Fibroblast of mammary gland (primary cell): ENCODE data around the gene ARHGAP15.

ENCODE experiments used
- DNase-seq: peaks from one replicate; pipeline ENCODE4 v3.0.0-alpha.2; 2010; ENCODE audit warnings: low read depth
- H3K4me3 ChIP-seq: 2 replicates; pipeline ENCODE4 v1.5.1; 2011; ENCODE audit warnings: low read depth, mild to moderate bottlenecking, low read length, moderate library complexity; ENCODE audit not compliant: control insufficient read depth
- TF ChIP-seq, protein P1 (sequence below): conservative IDR thresholded peaks from 2 replicates; pipeline ENCODE4 v1.5.1; 2011; ENCODE audit warnings: low read depth, low read length, inconsistent platforms; ENCODE audit not compliant: control insufficient read depth, insufficient read depth

The ARHGAP15 gene

GRCh38 chr2:143717536-143718168 is 588.4 kb downstream of the ARHGAP15 start:
- no peak for DNase-seq
- TF ChIP-seq, protein P1, sequence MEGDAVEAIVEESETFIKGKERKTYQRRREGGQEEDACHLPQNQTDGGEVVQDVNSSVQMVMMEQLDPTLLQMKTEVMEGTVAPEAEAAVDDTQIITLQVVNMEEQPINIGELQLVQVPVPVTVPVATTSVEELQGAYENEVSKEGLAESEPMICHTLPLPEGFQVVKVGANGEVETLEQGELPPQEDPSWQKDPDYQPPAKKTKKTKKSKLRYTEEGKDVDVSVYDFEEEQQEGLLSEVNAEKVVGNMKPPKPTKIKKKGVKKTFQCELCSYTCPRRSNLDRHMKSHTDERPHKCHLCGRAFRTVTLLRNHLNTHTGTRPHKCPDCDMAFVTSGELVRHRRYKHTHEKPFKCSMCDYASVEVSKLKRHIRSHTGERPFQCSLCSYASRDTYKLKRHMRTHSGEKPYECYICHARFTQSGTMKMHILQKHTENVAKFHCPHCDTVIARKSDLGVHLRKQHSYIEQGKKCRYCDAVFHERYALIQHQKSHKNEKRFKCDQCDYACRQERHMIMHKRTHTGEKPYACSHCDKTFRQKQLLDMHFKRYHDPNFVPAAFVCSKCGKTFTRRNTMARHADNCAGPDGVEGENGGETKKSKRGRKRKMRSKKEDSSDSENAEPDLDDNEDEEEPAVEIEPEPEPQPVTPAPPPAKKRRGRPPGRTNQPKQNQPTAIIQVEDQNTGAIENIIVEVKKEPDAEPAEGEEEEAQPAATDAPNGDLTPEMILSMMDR, result no peak
- no peak overlapping the region for H3K4me3 ChIP-seq

- DNase-seq, result no peak
- TF ChIP-seq, protein P1, result no peak
- no peak overlapping the region for H3K4me3 ChIP-seq
Observed at GRCh38 chr2:143718745-143719144, 589.5 kb downstream of the ARHGAP15 start.

GRCh38 chr2:143719406-143719805 is 590.2 kb downstream of the ARHGAP15 start:
- TF ChIP-seq, protein P1, result no peak
- no peak for DNase-seq
- no peak overlapping the region for H3K4me3 ChIP-seq

DNA sequence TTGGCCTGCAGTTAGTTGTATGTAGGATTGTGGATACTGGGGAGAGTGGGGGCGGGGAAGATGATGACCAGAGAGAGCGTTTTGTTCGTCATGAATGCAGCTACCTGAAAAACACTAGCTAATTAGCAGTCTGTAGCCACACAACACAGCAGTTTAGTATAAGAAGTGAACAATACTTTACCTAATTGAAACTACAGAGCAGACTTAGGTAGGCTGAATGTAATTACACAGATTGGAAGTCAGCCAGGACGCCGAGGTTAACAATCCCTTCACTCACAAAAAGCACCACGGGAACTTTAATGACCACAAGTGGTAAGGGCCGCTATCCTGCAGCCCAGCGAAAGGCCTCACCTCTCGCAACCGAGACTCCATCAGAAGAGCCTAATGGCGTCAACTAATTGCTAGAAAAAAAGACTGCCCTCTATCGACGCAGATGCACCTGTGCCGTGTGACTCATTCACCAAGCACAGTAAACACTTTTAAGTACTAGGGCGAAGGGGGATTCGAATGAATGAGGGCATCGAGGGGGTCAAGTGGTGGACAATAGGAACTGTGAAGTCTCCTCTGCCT is 591.0 kb downstream of the ARHGAP15 start:
- no peak overlapping the region for H3K4me3 ChIP-seq
- DNase-seq, result no peak
- TF ChIP-seq, protein P1, result no peak

GRCh38 chr2:143725400-143725799 is 596.2 kb downstream of the ARHGAP15 start:
- DNase-seq, result no peak
- H3K4me3 ChIP-seq, result no peak overlapping the region
- TF ChIP-seq, protein P1, result no peak

- TF ChIP-seq, protein P1, result no peak
- DNase-seq, result peak; percentile 21
- H3K4me3 ChIP-seq, result no peak overlapping the region
Observed at GRCh38 chr2:143726151-143726845, 597.1 kb downstream of the ARHGAP15 start.

GRCh38 chr2:143728498-143728897 is 599.3 kb downstream of the ARHGAP15 start:
- TF ChIP-seq, protein P1, result no peak
- DNase-seq, result no peak
- H3K4me3 ChIP-seq, result no peak overlapping the region
